GM19395 (cell line): ENCODE results near the gene NDUFS7.

Experiments used
- ATAC-seq: cut with Tn5 transposase; IDR thresholded peaks from one replicate; pipeline ENCODE4 v1.9.1; 2021; ENCODE audit warnings: mild to moderate bottlenecking, moderate library complexity; ENCODE audit not compliant: unreplicated experiment

The NDUFS7 gene

DNA sequence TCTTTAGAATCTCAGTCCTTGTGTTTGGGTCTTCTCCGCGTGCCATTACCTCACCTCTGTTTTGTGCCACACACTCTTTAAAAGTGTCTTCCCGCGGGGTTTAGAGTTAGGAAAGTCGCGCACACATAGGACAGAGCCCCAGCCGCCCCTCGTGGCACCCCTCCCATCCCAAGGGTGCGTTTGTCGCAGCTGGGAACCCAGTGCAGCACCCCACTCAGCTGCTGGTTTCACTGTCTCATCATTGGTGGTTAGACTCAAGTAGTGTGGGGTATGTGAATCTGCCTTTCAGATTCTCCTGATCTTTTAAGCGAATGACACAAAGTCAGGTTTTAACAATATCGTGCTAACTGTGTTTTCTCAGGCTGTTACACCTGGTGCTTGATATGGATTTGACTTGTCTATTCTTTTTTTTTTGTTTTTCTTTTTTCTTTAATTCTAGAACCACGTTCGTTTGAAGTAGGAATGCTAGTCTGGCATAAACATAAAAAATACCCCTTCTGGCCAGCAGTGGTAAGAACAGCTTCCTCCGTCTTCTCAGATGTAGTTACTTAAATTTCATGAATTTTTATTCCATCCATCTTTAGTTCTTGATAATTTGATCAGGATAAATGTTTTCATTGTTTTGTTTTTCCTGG, 19.5 kb upstream of the NDUFS7 start:
- no peak for ATAC-seq

DNA sequence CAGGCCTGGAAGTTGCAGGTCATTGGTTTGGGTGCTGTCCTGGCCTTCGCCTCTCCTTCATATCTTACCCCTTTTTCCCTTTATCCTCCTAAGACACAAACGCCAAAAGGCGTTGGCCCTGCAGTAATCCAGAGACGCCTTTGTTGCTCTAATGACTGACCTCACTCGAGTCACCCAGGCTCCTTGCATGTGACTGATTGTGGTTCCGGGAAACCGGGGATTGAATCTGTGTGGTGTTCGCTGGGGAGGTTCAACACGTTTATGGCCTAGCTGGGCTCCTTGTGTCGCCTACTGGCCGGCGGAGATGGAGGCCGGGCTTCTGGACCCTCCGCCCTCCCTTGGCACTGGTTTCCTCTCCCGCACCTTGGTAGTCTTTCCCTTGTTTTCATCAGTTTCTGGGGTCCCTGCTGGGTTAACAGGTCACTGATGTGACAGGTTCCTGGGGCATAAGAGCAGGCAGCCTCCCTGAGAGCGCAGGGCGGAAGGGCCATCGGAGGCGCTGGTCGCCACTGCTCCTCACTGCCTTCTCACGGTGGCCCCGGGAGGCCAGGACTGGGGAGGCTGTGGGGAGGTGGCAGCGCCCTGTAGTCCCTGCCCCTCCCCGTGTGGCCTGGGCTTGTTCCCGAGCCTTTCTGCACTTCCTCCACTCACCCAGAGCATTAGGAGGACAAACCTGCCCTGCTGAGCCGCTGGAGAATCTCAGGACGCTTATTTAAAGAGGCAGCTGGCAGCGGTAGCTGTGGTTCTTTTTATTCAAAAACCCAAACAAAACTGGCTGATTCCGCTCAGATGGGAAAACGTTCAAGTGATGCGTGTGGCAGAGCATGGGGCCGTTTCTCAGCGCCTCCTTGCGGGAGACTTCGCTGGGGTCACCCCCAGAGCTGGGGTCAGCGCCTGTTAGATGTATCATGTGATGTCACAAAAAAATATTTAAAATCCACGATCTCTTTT, 18.1 kb upstream of the NDUFS7 start:
- no peak for ATAC-seq

GRCh38 chr19:1366296-1366695, 17.4 kb upstream of the NDUFS7 start:
- no peak for ATAC-seq

DNA sequence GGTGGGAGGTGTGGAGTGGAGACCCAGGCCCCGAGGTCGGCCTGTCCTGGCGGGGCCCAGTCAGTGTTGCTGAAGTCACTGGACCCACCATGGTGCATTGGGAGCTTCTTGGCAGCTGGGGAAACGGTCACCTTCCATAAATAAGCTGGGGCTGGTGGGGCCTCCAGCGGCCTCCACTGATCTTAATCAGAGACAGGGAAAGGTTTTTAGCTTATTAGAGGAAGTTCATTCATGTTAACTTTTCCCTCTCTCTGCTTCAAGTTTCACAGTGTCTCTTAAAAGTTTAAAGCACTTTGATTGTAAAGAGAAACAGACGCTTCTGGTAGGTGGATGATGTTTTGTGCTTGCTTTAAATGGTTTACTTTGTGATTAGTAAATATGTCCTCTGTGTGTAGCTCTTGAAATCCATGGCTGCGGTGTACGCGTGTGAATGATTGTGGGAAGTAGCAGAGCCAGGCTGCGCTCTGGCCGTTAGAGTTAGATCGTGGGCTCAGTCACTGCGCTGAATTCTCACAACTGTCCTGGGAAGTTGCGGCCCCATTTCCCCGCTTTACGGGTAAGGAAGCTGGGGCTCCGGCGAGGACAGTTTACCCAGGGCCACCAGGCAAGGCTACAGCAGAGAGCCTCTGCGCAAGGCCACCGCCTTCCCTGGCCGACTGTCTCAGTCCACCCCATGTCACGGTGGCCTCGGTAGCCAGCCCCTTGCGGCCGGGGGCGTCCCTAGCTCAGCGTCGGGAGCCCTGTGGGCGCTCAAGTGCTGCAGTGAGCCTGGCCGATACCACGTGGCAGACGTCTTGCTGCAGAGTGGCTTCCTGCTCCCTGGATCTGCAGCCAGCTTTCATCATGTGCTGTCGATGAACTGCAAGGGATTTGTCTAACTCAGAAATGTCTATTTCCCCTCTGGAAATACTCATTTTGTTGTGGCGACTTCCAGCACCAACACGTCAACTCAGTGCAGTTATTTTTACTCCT, 16.5 kb upstream of the NDUFS7 start:
- ATAC-seq = no peak

DNA sequence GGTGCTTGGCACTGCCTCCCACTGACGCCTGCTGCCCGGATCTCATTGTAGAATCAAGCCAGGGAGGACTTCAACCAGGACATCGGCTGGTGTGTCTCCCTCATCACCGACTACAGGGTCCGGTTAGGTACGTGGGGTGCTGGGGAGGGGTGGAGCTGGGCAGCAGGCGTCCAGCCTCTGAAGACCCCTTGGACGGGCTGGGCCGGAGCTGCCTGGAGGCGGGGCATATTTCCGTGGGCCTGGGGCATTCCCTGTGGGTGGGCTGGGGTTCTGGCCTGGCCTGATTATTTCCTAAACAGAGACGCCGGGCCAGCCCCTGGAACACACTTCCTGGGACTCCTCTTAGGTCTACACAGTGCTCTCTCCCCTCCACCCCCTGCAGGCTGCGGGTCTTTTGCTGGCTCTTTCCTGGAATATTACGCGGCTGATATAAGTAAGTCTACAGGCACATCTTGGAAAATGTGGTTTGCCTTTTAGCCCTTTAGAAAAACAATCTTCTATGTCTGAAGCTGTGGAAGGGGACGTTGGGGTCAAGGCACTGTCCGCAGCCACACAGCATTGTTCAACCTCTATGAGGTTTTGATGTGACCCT, 14.4 kb upstream of the NDUFS7 start:
- no peak for ATAC-seq

DNA sequence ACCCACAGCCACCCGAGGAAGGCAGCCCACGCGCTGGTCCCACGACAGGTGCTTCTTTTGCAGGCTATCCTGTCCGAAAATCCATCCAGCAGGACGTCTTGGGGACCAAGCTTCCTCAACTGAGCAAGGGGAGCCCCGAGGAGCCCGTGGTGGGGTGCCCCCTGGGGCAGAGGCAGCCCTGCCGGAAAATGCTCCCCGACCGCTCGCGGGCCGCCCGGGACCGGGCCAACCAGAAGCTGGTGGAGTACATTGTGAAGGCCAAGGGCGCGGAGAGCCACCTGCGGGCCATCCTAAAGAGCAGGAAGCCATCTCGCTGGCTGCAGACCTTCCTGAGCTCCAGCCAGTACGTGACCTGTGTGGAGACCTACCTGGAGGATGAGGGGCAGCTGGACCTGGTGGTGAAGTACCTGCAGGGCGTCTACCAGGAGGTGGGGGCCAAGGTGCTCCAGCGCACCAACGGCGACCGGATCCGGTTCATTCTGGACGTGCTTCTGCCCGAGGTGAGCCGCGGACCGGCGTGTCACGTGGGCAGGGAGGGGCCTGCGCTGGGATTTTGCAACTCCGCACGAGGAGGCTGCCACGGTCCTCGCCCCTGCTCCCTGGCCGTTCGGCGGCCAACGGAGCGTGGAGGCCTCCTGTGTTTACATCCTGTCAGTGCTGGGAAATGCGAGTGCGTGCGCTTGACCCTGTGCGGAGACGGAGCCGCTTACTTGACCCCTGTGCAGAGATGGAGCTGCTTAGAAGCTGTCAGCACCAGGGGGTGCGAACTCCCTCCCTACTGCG, 12.9 kb upstream of the NDUFS7 start:
- no peak for ATAC-seq

DNA sequence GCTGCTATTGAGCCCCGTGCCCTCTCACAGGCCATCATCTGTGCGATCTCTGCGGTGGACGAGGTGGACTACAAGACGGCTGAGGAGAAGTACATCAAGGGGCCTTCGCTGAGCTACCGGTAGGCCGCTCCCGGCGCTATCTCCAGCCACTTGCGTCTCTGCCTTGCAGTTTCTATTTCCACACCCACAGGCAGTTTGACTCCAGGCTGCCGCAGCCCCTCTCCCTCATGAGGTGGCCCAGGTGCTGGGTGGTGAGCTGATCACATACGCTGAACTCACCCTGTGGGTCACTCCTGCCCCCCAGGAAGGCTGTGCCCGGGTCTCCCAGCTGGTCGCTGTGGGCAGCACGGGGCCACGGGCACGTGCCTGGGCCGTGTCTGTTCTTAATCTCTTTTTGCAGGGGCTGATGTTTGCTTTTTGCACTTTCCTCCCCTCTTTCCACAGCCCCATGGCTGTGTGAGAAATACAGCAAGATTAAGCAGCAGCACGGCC, 10.6 kb upstream of the NDUFS7 start:
- no peak for ATAC-seq

GRCh38 chr19:1373534-1374249, 10.0 kb upstream of the NDUFS7 start:
- ATAC-seq = no peak

DNA sequence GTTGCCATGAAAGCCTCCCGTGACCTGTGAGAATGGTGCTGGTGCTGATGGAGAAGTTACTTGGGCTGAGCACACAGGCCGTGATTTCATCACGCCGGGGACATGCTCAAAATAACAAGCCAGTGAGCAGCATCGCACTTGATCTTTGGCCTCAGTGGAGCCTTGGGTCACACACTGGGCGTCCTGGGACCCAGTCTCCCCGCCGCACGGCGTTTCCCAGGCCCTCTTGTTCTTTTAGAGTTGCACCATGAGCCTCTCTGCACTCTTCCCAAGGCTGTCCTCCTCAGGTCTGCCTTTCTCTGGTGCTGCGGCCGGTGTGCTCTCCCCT, 9.5 kb upstream of the NDUFS7 start:
- ATAC-seq = no peak

DNA sequence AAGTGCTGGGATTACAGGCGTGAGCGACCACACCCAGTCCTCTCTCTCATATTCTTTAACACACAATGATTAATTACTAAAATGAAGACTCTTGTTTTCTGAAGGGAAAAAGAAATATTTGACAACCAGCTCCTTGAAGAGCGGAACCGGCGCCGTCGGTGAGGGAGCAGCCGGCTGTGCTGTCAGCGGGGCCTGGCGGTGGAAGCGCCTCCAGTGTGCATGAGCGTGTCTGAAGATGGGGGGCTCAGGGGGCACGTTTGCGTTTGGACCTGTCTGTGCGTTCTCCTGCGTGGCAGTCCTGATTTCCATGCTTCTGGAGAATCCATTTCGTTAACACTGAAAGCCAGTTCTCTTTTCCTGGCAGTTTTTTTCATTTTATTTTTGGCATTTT, 7.3 kb upstream of the NDUFS7 start:
- no peak for ATAC-seq

GRCh38 chr19:1377176-1377964, 6.3 kb upstream of the NDUFS7 start:
- no peak for ATAC-seq

DNA sequence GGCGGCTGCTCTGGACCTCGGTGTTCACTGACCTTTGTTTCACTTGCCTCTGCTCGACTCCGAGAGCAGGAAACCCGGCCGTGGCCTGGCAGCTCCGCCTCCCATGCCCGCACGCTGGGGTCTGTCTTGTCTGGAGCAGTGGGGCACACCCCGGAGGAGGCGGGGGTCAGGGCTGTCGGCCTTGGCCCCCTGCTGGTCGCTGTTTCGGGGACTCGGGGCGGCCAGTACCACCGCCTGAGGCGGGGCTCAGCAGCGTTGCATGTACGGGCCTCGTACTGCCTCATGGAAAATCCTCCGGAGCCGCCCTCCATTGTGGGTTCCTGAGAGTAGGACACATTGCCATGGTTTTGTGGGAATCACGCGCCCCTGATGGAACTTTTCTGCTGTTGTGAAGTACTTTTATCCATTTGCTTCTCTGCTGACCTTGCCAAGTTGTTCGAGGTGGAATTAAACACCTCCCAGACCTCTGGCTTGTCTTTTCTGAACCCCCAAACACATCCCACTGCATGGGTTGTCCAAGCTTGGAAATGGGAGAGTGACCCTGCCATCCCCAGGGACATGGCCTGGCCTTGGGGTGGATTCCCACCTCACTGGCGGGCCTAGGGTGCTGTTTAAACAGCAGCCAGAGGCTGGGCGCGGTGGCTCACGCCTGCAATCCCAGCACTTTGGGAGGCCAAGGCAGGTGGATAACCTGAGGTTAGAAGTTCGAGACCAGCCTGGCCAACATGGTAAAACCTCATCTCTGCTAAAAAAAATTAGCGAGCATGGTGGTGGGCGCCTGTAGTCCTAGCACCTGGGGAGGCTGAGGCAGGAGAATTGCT, 5.5 kb upstream of the NDUFS7 start:
- ATAC-seq = no peak

GRCh38 chr19:1379126-1379905, 4.4 kb upstream of the NDUFS7 start:
- ATAC-seq = no peak

DNA sequence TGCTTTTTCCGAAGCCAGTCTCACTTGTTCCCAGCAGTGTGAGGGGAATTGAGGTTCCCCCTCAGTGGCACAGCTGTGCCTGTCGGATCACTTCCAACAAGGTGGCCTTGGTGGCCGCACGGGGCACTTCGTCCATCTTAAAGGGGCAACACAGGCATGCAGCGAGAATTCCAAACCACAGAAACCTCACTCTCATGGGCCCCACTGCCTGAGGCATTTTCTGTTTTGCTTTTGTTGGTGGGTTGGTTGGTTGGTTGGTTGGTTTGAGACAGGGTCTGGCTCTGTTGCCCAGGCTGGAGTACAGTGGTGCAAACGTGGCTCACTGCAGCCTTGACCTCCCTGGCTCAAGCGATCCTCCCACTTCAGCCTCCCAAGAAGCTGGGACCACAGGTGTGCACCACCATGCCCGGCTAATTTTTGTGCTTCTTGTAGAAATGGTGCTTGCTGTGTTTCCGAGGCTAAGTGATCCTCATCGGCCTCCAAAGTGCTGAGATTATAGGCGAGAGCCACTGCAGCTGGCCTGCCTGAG, 3.7 kb upstream of the NDUFS7 start:
- ATAC-seq = no peak

DNA sequence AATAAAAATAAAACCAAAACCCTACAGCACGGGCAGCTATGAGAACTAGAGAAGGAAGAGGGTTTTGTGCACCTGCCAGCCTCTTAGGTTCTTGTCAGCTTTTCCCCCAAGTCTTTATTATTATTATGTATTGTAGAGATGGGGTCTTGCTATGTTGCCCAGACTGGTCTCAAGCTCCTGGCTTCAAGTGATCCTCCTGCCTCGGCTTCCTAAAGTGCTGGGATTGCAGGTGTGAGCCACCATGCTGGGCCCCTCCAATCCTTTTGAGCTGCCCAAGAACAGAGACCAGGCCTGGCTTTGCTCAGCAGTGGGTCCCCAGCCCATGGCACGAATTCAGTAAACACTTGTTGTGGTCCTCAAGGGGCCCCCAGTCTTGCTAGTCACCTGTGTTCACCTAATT, 1.5 kb upstream of the NDUFS7 start:
- no peak for ATAC-seq

DNA sequence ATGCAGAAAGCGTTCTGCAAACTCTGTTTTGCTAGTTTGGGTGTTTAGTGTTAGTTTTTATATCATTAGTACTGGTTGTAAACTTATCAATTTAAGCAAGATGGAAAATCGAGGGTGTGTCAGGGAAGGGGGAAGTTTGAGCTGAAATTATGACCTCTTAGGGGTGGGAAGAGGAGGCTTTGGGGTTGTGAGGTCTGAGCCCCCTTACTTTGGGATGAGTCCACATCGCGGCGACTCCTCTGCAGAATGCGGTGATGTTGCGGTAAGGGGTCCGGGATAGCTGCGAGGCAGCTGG, 743 bp upstream of the NDUFS7 start:
- no peak for ATAC-seq

- ATAC-seq = no peak
Measured at GRCh38 chr19:1384085-1384462, 367 bp downstream of the NDUFS7 start.
